GM12801 (cell line): ENCODE data around the gene MRPS18A.

Source experiments
- CTCF ChIP-seq: IDR thresholded peaks from one replicate; pipeline ENCODE4 v1.5.1; 2011; ENCODE audit warnings: control low read depth; ENCODE audit not compliant: insufficient read length; ENCODE audit errors: extremely low read depth

Gene MRPS18A

GRCh38 chr6:43689421-43689820, 1.8 kb upstream of the MRPS18A start:
- no peak for TF ChIP-seq CTCF

GRCh38 chr6:43687079-43687436, 533 bp downstream of the MRPS18A start:
- TF ChIP-seq CTCF: no peak

- no peak for TF ChIP-seq CTCF
These were observed 3.7 kb downstream of the MRPS18A start for GRCh38 chr6:43683708-43684455.

- TF ChIP-seq CTCF: no peak
These were observed 4.7 kb downstream of the MRPS18A start for GRCh38 chr6:43682724-43683429.

- no peak for TF ChIP-seq CTCF
These were observed 6.3 kb downstream of the MRPS18A start for GRCh38 chr6:43681303-43681702.

- no peak for TF ChIP-seq CTCF
These were observed 7.0 kb downstream of the MRPS18A start for GRCh38 chr6:43680308-43681200.

GRCh38 chr6:43679057-43679456, 8.5 kb downstream of the MRPS18A start:
- no peak for TF ChIP-seq CTCF
